ENCODE results near the gene ARHGAP26.

The ARHGAP26 gene

GRCh38 chr5:143147383-143147782, 377.2 kb downstream of the ARHGAP26 start:
- Histone ChIP-seq H4K20me1 (ENCODE audit: insufficient read depth) (no peaks in the 10 kb centered on the region), H3K79me2 (ENCODE audit: insufficient read depth, low read depth) (no peaks in the 10 kb centered on the region), H3K27ac (no peak overlapping the region), H3K9ac (no peak overlapping the region), H2AFZ (ENCODE audit: low read depth) (no peak overlapping the region), H3K27me3 (ENCODE audit: insufficient read depth, low read depth) (no peaks in the 10 kb centered on the region), H3K36me3 (ENCODE audit: insufficient read depth) (no peaks in the 10 kb centered on the region), H3K4me3 (IDR thresholded peaks at IDR 0.05; ENCODE audit: insufficient read depth, low read depth, low read length) (no peak overlapping the region), H3K4me1 (ENCODE audit: low read depth, poor library complexity, severe bottlenecking) (peaks cover 15% of the 10 kb centered on the region), H3K4me2 (no peak overlapping the region)
- no peak for TF ChIP-seq CTCF (conservative IDR thresholded peaks at IDR 0.05; ENCODE audit: low read depth, low read length)

DNA sequence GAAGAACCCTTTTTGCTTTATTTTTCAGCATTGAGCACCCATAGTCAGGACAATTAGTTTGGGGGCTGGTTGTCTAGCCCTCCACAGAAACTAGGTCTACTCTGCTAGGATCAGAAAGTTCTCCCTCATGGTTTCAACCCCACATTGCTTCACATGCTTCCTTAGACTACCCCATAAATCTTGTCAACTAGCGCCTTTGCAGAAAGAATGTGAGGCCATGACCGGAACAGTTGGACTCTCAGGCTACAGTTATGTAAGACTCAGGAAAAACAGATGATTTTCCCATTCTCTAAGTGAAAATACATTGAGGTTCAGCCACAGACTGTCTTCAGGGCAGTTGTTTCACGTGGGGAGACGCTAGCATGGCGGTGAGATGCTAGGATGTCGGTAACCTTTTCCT, 377.7 kb downstream of the ARHGAP26 start:
- H3K27ac ChIP-seq, result no peak overlapping the region
- no peak for TF ChIP-seq CTCF (conservative IDR thresholded peaks at IDR 0.05; ENCODE audit: low read depth, low read length)

GRCh38 chr5:143148771-143149170, 378.6 kb downstream of the ARHGAP26 start:
- H3K4me3 ChIP-seq (IDR thresholded peaks at IDR 0.05; ENCODE audit: insufficient read depth, low read depth, low read length), result no peak overlapping the region
- H3K79me2 ChIP-seq (ENCODE audit: insufficient read depth, low read depth), result no peaks in the 10 kb centered on the region
- TF ChIP-seq CTCF (conservative IDR thresholded peaks at IDR 0.05; ENCODE audit: low read depth, low read length), result no peak
- H3K9ac ChIP-seq, result no peak overlapping the region
- no peaks in the 10 kb centered on the region for H4K20me1 ChIP-seq (ENCODE audit: insufficient read depth)
- no peaks in the 10 kb centered on the region for H3K36me3 ChIP-seq (ENCODE audit: insufficient read depth)
- H2AFZ ChIP-seq (ENCODE audit: low read depth), result no peak overlapping the region
- H3K4me2 ChIP-seq, result no peak overlapping the region
- no peak overlapping the region for H3K27ac ChIP-seq
- peaks cover 24% of the 10 kb centered on the region for H3K4me1 ChIP-seq (ENCODE audit: low read depth, poor library complexity, severe bottlenecking)
- H3K27me3 ChIP-seq (ENCODE audit: insufficient read depth, low read depth), result no peaks in the 10 kb centered on the region

More for the DNA sequence above, 377.7 kb downstream of the ARHGAP26 start:
- no peaks in the 10 kb centered on the region for H3K79me2 ChIP-seq (ENCODE audit: insufficient read depth, low read depth)
- H3K4me1 ChIP-seq (ENCODE audit: low read depth, poor library complexity, severe bottlenecking), result peaks cover 15% of the 10 kb centered on the region
- no peak overlapping the region for H3K9ac ChIP-seq
- H2AFZ ChIP-seq (ENCODE audit: low read depth), result no peak overlapping the region
- H3K4me2 ChIP-seq, result no peak overlapping the region
- no peaks in the 10 kb centered on the region for H3K27me3 ChIP-seq (ENCODE audit: insufficient read depth, low read depth)
- no peaks in the 10 kb centered on the region for H4K20me1 ChIP-seq (ENCODE audit: insufficient read depth)
- no peak overlapping the region for H3K4me3 ChIP-seq (IDR thresholded peaks at IDR 0.05; ENCODE audit: insufficient read depth, low read depth, low read length)
- no peaks in the 10 kb centered on the region for H3K36me3 ChIP-seq (ENCODE audit: insufficient read depth)

GRCh38 chr5:143149759-143150158, 379.6 kb downstream of the ARHGAP26 start:
- no peak for TF ChIP-seq CTCF (conservative IDR thresholded peaks at IDR 0.05; ENCODE audit: low read depth, low read length)
- no peak overlapping the region for H3K4me3 ChIP-seq (IDR thresholded peaks at IDR 0.05; ENCODE audit: insufficient read depth, low read depth, low read length)
- no peak overlapping the region for H3K27ac ChIP-seq
- no peaks in the 10 kb centered on the region for H4K20me1 ChIP-seq (ENCODE audit: insufficient read depth)
- no peaks in the 10 kb centered on the region for H3K36me3 ChIP-seq (ENCODE audit: insufficient read depth)
- no peak overlapping the region for H3K4me2 ChIP-seq
- H3K4me1 ChIP-seq (ENCODE audit: low read depth, poor library complexity, severe bottlenecking), result peaks cover 31% of the 10 kb centered on the region
- H2AFZ ChIP-seq (ENCODE audit: low read depth), result no peak overlapping the region
- H3K79me2 ChIP-seq (ENCODE audit: insufficient read depth, low read depth), result no peaks in the 10 kb centered on the region
- no peak overlapping the region for H3K9ac ChIP-seq
- H3K27me3 ChIP-seq (ENCODE audit: insufficient read depth, low read depth), result no peaks in the 10 kb centered on the region
